IPS-15b (cell line): ENCODE measurements around the gene PLCXD3.
"Not testable (repeated sequence)": the region's sequence is repeated elsewhere in the genome, so short reads cannot be mapped to it uniquely, and the experiment has no call there.

Experiments
- H3K27me3 ChIP-seq: one replicate; pipeline ENCODE4 v1.6.1; 2013; ENCODE audit warnings: low read length; ENCODE audit not compliant: control insufficient read depth, insufficient read depth
- H3K36me3 ChIP-seq: one replicate; pipeline ENCODE4 v1.6.1; 2013; ENCODE audit warnings: low read length; ENCODE audit not compliant: control insufficient read depth, insufficient read depth
- H3K4me1 ChIP-seq: one replicate; pipeline ENCODE4 v1.6.1; 2013; ENCODE audit warnings: mild to moderate bottlenecking, low read length; ENCODE audit not compliant: control insufficient read depth, insufficient read depth
- H3K4me3 ChIP-seq: one replicate; pipeline ENCODE4 v1.5.1; 2013; ENCODE audit warnings: low read depth, low read length
- H3K9ac ChIP-seq: one replicate; pipeline ENCODE4 v1.6.1; 2013; ENCODE audit warnings: low read depth, mild to moderate bottlenecking, low read length
- H3K9me3 ChIP-seq: one replicate; pipeline ENCODE4 v1.6.1; 2013; ENCODE audit warnings: mild to moderate bottlenecking, low read length; ENCODE audit not compliant: control insufficient read depth, insufficient read depth

PLCXD3 gene

GRCh38 chr5:41519801-41520200 lies 9.4 kb upstream of the PLCXD3 start:
- Histone ChIP-seq H3K4me3 (no peak overlapping the region), H3K27me3 (no peaks in the 10 kb centered on the region), H3K4me1 (peaks cover 4% of the 10 kb centered on the region), H3K9me3 (no peaks in the 10 kb centered on the region), H3K9ac (no peak overlapping the region), H3K36me3 (no peaks in the 10 kb centered on the region)

- Histone ChIP-seq H3K4me1 (peaks cover 4% of the 10 kb centered on the region), H3K27me3 (no peaks in the 10 kb centered on the region), H3K9ac (no peak overlapping the region), H3K9me3 (no peaks in the 10 kb centered on the region), H3K4me3 (no peak overlapping the region), H3K36me3 (no peaks in the 10 kb centered on the region)
Observed at GRCh38 chr5:41517909-41518308, 7.5 kb upstream of the PLCXD3 start.

- peaks cover 38% of the 10 kb centered on the region for H3K27me3 ChIP-seq
- no peak overlapping the region for H3K4me3 ChIP-seq
Observed at GRCh38 chr5:41511241-41511640, 840 bp upstream of the PLCXD3 start.

GRCh38 chr5:41509399-41510175 lies 814 bp downstream of the PLCXD3 start:
- Histone ChIP-seq H3K27me3 (peaks cover 38% of the 10 kb centered on the region), H3K4me1 (peaks cover 4% of the 10 kb centered on the region), H3K4me3 (peak overlapping the region; percentile 77), H3K36me3 (no peaks in the 10 kb centered on the region), H3K9ac (no peak overlapping the region), H3K9me3 (no peaks in the 10 kb centered on the region)

More at GRCh38 chr5:41511241-41511640, 840 bp upstream of the PLCXD3 start:
- peaks cover 4% of the 10 kb centered on the region for H3K4me1 ChIP-seq
- H3K36me3 ChIP-seq = no peaks in the 10 kb centered on the region
- no peaks in the 10 kb centered on the region for H3K9me3 ChIP-seq
- H3K9ac ChIP-seq = no peak overlapping the region

GRCh38 chr5:41508696-41509398 lies 1.6 kb downstream of the PLCXD3 start:
- Histone ChIP-seq H3K36me3 (no peaks in the 10 kb centered on the region), H3K9ac (no peak overlapping the region), H3K9me3 (no peaks in the 10 kb centered on the region), H3K4me1 (peaks cover 4% of the 10 kb centered on the region), H3K27me3 (peaks cover 38% of the 10 kb centered on the region), H3K4me3 (no peak overlapping the region)

- no peak overlapping the region for H3K4me3 ChIP-seq
- no peak overlapping the region for H3K9ac ChIP-seq
- no peaks in the 10 kb centered on the region for H3K9me3 ChIP-seq
- peaks cover 38% of the 10 kb centered on the region for H3K27me3 ChIP-seq
- H3K4me1 ChIP-seq = peaks cover 4% of the 10 kb centered on the region
- no peaks in the 10 kb centered on the region for H3K36me3 ChIP-seq
Observed at GRCh38 chr5:41508186-41508585, 2.2 kb downstream of the PLCXD3 start.

- H3K27me3 ChIP-seq = peaks cover 38% of the 10 kb centered on the region
- no peaks in the 10 kb centered on the region for H3K9me3 ChIP-seq
- H3K4me3 ChIP-seq = no peak overlapping the region
- no peaks in the 10 kb centered on the region for H3K36me3 ChIP-seq
- peaks cover 4% of the 10 kb centered on the region for H3K4me1 ChIP-seq
- no peak overlapping the region for H3K9ac ChIP-seq
Observed at GRCh38 chr5:41507501-41507900, 2.9 kb downstream of the PLCXD3 start.

GRCh38 chr5:41503860-41504259 lies 6.5 kb downstream of the PLCXD3 start:
- no peaks in the 10 kb centered on the region for H3K4me1 ChIP-seq
- H3K36me3 ChIP-seq = no peaks in the 10 kb centered on the region
- H3K9me3 ChIP-seq = no peaks in the 10 kb centered on the region
- no peak overlapping the region for H3K9ac ChIP-seq
- no peak overlapping the region for H3K4me3 ChIP-seq
- peaks cover 4% of the 10 kb centered on the region for H3K27me3 ChIP-seq

- no peaks in the 10 kb centered on the region for H3K4me1 ChIP-seq
- H3K9me3 ChIP-seq = no peaks in the 10 kb centered on the region
Observed at GRCh38 chr5:41503310-41503709, 7.1 kb downstream of the PLCXD3 start.

GRCh38 chr5:41493490-41494126 lies 16.8 kb downstream of the PLCXD3 start:
- not testable (repeated sequence) for H3K36me3 ChIP-seq, H3K4me3 ChIP-seq, H3K9me3 ChIP-seq, H3K4me1 ChIP-seq, H3K9ac ChIP-seq, H3K27me3 ChIP-seq

More at GRCh38 chr5:41503310-41503709, 7.1 kb downstream of the PLCXD3 start:
- Histone ChIP-seq H3K36me3 (no peaks in the 10 kb centered on the region), H3K9ac (no peak overlapping the region), H3K27me3 (no peaks in the 10 kb centered on the region), H3K4me3 (no peak overlapping the region)

- H3K4me3 ChIP-seq = no peak overlapping the region
- no peak overlapping the region for H3K9ac ChIP-seq
- no peaks in the 10 kb centered on the region for H3K9me3 ChIP-seq
- no peaks in the 10 kb centered on the region for H3K27me3 ChIP-seq
- H3K4me1 ChIP-seq = no peaks in the 10 kb centered on the region
- H3K36me3 ChIP-seq = no peaks in the 10 kb centered on the region
Observed at GRCh38 chr5:41485533-41485932, 24.9 kb downstream of the PLCXD3 start.
